Ovary (tissue), 3 donors: ENCODE results near the gene CHRNA5.

Experiments used
- CTCF ChIP-seq, 3 donors: fragments of 450-650 bp in 2 of 3; fragments of 200-600 bp in 1 of 3; IDR thresholded peaks; one replicate each; pipeline versions ENCODE4 v1.5.1 to v1.8.0; 2016 to 2022; ENCODE audit warnings: antibody characterized with exemption in 3 of 3, mild to moderate bottlenecking in 1 of 3
- EP300 ChIP-seq: sonication (generic); formaldehyde crosslinking; IDR thresholded peaks from one replicate; pipeline ENCODE4 v1.6.1; 2017; ENCODE audit warnings: antibody characterized with exemption
- POLR2A ChIP-seq: fragments of 450-650 bp; IDR thresholded peaks from one replicate; pipeline ENCODE4 v1.6.1; 2017; ENCODE audit warnings: antibody characterized with exemption, mild to moderate bottlenecking, moderate library complexity
- donor health status: DM: no; HTN: no; CAD: no.

GRCh38 chr15:78618064-78618463, 52.7 kb downstream of the CHRNA5 start:
- TF ChIP-seq EP300 (no peak), CTCF (IDR thresholded peaks at IDR 0.05) (no peak), POLR2A (no peak)
